ENCODE measurements around the gene SLC39A13. TPM values are rescaled to one million over a fixed set of nuclear protein-coding genes. Genes with fewer than 3 reads are reported as not detected.

SLC39A13 gene
- total RNA-seq (2014; rRNA removed; shearing (Covaris generic); ENCODE audit: low replicate concordance): 24.9 and 32.8 TPM in 2 replicates

GRCh38 chr11:47407746-47408590, at the start of gene SLC39A13:
Gene SLC39A13 (plus strand): TSS chr11:47408590. CDS start chr11:47410095, 1,505 bp downstream.
- Histone ChIP-seq H2AFZ (ENCODE audit: low read length) (peak within 1 kb of the TSS; percentile 47; the same call in 1 of the 2 replicates), H3K9me2 (replicated peaks; ENCODE audit: insufficient read depth, low read length) (no peaks in the 10 kb centered on the region), H4K20me1 (ENCODE audit: insufficient read depth, low read depth, low read length) (no peaks in the 10 kb centered on the region), H3K27me3 (ENCODE audit: low read length) (no peaks in the 10 kb centered on the region), H3K9me3 (ENCODE audit: low read length) (no peaks in the 10 kb centered on the region), H3K4me3 (ENCODE audit: low read length) (peak within 1 kb of the TSS; percentile 86), H3K4me2 (ENCODE audit: low read depth, low read length, poor library complexity, severe bottlenecking) (peak within 1 kb of the TSS; percentile 93), H3K4me1 (ENCODE audit: low read length) (peaks cover 49% of the 10 kb centered on the region), H3K79me2 (ENCODE audit: low read length) (peaks cover 10% of the 10 kb centered on the region), H3K27ac (ENCODE audit: low read length) (peak within 1 kb of the TSS; percentile 98), H3K36me3 (ENCODE audit: insufficient read depth, low read length) (no peaks in the 10 kb centered on the region), H3K9ac (ENCODE audit: low read length) (peak within 1 kb of the TSS; percentile 85)
- DNase-seq: peak; percentile 99

DNA sequence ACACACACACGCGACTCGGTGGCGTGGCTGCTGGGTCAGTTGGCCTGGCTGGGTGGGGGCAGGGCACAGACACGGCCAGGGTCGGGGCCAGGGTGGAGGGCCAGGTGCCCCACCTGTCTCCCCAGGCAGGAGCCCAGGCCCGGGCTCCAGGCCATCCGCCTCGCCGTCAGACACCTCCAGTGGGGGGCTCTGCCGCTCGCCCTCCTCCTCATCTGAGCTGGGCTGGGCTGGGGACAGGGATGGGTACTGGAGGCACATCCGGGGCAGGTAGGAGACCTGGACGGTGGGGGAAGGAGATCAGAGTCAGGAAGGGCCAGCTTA, 49.7 kb upstream of the SLC39A13 start:
- Histone ChIP-seq H3K36me3 (ENCODE audit: insufficient read depth, low read length) (peaks cover 20% of the 10 kb centered on the region; the same call in 1 of the 2 replicates), H3K9me2 (replicated peaks; ENCODE audit: insufficient read depth, low read length) (no peaks in the 10 kb centered on the region), H2AFZ (ENCODE audit: low read length) (no peak overlapping the region), H3K27ac (ENCODE audit: low read length) (no peak overlapping the region), H3K79me2 (ENCODE audit: low read length) (peaks cover 24% of the 10 kb centered on the region), H3K9ac (ENCODE audit: low read length) (no peak overlapping the region), H3K27me3 (ENCODE audit: low read length) (no peaks in the 10 kb centered on the region), H3K4me1 (ENCODE audit: low read length) (no peaks in the 10 kb centered on the region), H3K4me2 (ENCODE audit: low read depth, low read length, poor library complexity, severe bottlenecking) (no peak overlapping the region), H3K9me3 (ENCODE audit: low read length) (no peaks in the 10 kb centered on the region), H3K4me3 (ENCODE audit: low read length) (no peak overlapping the region), H4K20me1 (ENCODE audit: insufficient read depth, low read depth, low read length) (no peaks in the 10 kb centered on the region)
- DNase-seq: no peak

DNA sequence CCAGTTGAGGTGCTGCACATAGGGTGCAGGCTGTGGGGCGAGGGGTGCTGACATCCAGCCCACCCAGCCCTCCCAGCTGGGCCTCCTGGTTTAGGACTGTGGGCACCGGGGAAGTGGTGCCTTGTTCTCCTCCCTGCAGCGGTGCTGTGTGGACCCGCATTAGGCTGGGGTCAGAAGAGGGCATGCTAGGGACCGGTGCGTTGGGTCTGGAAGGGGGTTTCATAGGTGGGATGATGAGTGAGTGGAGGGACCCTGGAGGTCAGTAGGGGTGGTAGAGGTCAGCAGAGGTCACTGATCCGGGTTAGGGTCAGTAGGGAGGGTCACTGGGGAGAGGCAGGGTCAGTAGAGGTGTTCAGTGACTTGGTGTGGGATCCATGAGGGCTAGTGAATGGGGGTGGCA, 49.2 kb upstream of the SLC39A13 start:
- Histone ChIP-seq H3K9me3 (ENCODE audit: low read length) (no peaks in the 10 kb centered on the region), H3K9me2 (replicated peaks; ENCODE audit: insufficient read depth, low read length) (no peaks in the 10 kb centered on the region), H3K9ac (ENCODE audit: low read length) (no peak overlapping the region), H3K27ac (ENCODE audit: low read length) (no peak overlapping the region), H3K79me2 (ENCODE audit: low read length) (peaks cover 28% of the 10 kb centered on the region), H3K4me2 (ENCODE audit: low read depth, low read length, poor library complexity, severe bottlenecking) (no peak overlapping the region), H2AFZ (ENCODE audit: low read length) (no peak overlapping the region), H4K20me1 (ENCODE audit: insufficient read depth, low read depth, low read length) (no peaks in the 10 kb centered on the region), H3K4me3 (ENCODE audit: low read length) (no peak overlapping the region), H3K4me1 (ENCODE audit: low read length) (no peaks in the 10 kb centered on the region), H3K27me3 (ENCODE audit: low read length) (no peaks in the 10 kb centered on the region), H3K36me3 (ENCODE audit: insufficient read depth, low read length) (peaks cover 20% of the 10 kb centered on the region; the same call in 1 of the 2 replicates)
- no peak for DNase-seq

- peaks cover 20% of the 10 kb centered on the region; the same call in 1 of the 2 replicates for H3K36me3 ChIP-seq (ENCODE audit: insufficient read depth, low read length)
- no peak overlapping the region for H3K27ac ChIP-seq (ENCODE audit: low read length)
- H3K9me2 ChIP-seq (replicated peaks; ENCODE audit: insufficient read depth, low read length): no peaks in the 10 kb centered on the region
- peaks cover 32% of the 10 kb centered on the region for H3K79me2 ChIP-seq (ENCODE audit: low read length)
- H3K4me1 ChIP-seq (ENCODE audit: low read length): no peaks in the 10 kb centered on the region
- no peak overlapping the region for H3K4me3 ChIP-seq (ENCODE audit: low read length)
- no peaks in the 10 kb centered on the region for H3K9me3 ChIP-seq (ENCODE audit: low read length)
- no peak overlapping the region for H3K4me2 ChIP-seq (ENCODE audit: low read depth, low read length, poor library complexity, severe bottlenecking)
- no peak for DNase-seq
- no peaks in the 10 kb centered on the region for H3K27me3 ChIP-seq (ENCODE audit: low read length)
- no peak overlapping the region for H2AFZ ChIP-seq (ENCODE audit: low read length)
- H4K20me1 ChIP-seq (ENCODE audit: insufficient read depth, low read depth, low read length): no peaks in the 10 kb centered on the region
- H3K9ac ChIP-seq (ENCODE audit: low read length): no peak overlapping the region
Measured at GRCh38 chr11:47359586-47359985, 48.8 kb upstream of the SLC39A13 start.

DNA sequence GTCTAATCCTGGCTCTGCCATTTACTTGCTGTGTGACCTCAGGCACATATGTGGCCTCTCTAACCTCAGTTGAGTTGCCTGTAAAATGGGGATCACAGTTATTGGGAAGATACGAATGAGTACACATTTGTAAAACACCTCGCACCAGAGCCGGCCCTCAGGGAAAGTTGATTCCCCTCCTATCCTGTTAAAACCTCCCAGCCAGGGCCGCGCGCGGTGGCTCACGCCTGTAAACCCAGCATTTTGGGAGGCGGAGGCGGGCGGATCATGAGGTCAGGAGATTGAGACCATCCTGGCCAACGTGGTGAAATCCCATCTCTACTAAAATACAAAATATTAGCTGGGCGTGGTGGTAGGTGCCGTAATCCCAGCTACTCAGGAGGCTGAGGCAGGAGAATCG, 48.0 kb upstream of the SLC39A13 start:
- no peaks in the 10 kb centered on the region for H3K9me2 ChIP-seq (replicated peaks; ENCODE audit: insufficient read depth, low read length)
- no peak overlapping the region for H3K4me3 ChIP-seq (ENCODE audit: low read length)
- peaks cover 39% of the 10 kb centered on the region for H3K79me2 ChIP-seq (ENCODE audit: low read length)
- H3K27me3 ChIP-seq (ENCODE audit: low read length): no peaks in the 10 kb centered on the region
- H3K27ac ChIP-seq (ENCODE audit: low read length): no peak overlapping the region
- H4K20me1 ChIP-seq (ENCODE audit: insufficient read depth, low read depth, low read length): no peaks in the 10 kb centered on the region
- H3K9ac ChIP-seq (ENCODE audit: low read length): no peak overlapping the region
- H3K36me3 ChIP-seq (ENCODE audit: insufficient read depth, low read length): peaks cover 25% of the 10 kb centered on the region; the same call in 1 of the 2 replicates
- DNase-seq: no peak
- no peaks in the 10 kb centered on the region for H3K9me3 ChIP-seq (ENCODE audit: low read length)
- H2AFZ ChIP-seq (ENCODE audit: low read length): no peak overlapping the region
- H3K4me2 ChIP-seq (ENCODE audit: low read depth, low read length, poor library complexity, severe bottlenecking): no peak overlapping the region
- no peaks in the 10 kb centered on the region for H3K4me1 ChIP-seq (ENCODE audit: low read length)

- Histone ChIP-seq H3K9me2 (replicated peaks; ENCODE audit: insufficient read depth, low read length) (no peaks in the 10 kb centered on the region), H3K79me2 (ENCODE audit: low read length) (peaks cover 50% of the 10 kb centered on the region)
Measured at GRCh38 chr11:47361419-47361818, 47.0 kb upstream of the SLC39A13 start.

DNA sequence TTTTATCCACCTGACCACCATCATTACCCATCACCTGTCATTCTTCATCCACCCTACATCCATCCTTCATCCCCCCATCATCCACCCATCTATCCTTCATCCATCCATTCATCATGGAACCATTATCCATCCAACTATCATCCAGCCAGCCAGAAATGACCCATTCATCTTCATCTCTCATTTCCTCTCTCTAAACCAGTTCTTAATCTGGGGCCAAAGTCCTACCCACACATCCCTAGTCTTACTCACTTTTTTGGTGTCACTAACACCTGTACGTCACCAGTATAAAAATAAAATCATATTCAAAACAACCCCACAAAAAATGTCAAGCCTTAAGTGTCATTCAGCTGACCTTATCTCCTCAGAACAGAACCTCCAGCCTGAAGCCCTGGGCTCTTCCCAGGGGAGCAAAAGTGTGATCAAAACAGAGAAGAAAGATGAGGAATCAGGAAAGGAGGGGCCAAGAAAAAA, 42.3 kb upstream of the SLC39A13 start:
- Histone ChIP-seq H2AFZ (ENCODE audit: low read length) (no peak overlapping the region), H4K20me1 (ENCODE audit: insufficient read depth, low read depth, low read length) (no peaks in the 10 kb centered on the region), H3K4me1 (ENCODE audit: low read length) (peaks cover 22% of the 10 kb centered on the region), H3K9me2 (replicated peaks; ENCODE audit: insufficient read depth, low read length) (no peaks in the 10 kb centered on the region), H3K36me3 (ENCODE audit: insufficient read depth, low read length) (peaks cover 27% of the 10 kb centered on the region; the same call in 1 of the 2 replicates), H3K4me2 (ENCODE audit: low read depth, low read length, poor library complexity, severe bottlenecking) (peak overlapping the region; percentile 0), H3K9me3 (ENCODE audit: low read length) (no peaks in the 10 kb centered on the region), H3K27me3 (ENCODE audit: low read length) (no peaks in the 10 kb centered on the region), H3K9ac (ENCODE audit: low read length) (no peak overlapping the region), H3K27ac (ENCODE audit: low read length) (peak overlapping the region; percentile 34), H3K79me2 (ENCODE audit: low read length) (peaks cover 89% of the 10 kb centered on the region), H3K4me3 (ENCODE audit: low read length) (no peak overlapping the region)
- DNase-seq: peak; percentile 52

More at GRCh38 chr11:47361419-47361818, 47.0 kb upstream of the SLC39A13 start:
- H3K27ac ChIP-seq (ENCODE audit: low read length): no peak overlapping the region
- no peak overlapping the region for H2AFZ ChIP-seq (ENCODE audit: low read length)
- H3K4me1 ChIP-seq (ENCODE audit: low read length): peaks cover 7% of the 10 kb centered on the region
- H3K4me3 ChIP-seq (ENCODE audit: low read length): no peak overlapping the region
- no peak overlapping the region for H3K4me2 ChIP-seq (ENCODE audit: low read depth, low read length, poor library complexity, severe bottlenecking)
- H3K9me3 ChIP-seq (ENCODE audit: low read length): no peaks in the 10 kb centered on the region
- no peak for DNase-seq
- no peaks in the 10 kb centered on the region for H4K20me1 ChIP-seq (ENCODE audit: insufficient read depth, low read depth, low read length)
- peaks cover 25% of the 10 kb centered on the region; the same call in 1 of the 2 replicates for H3K36me3 ChIP-seq (ENCODE audit: insufficient read depth, low read length)
- H3K27me3 ChIP-seq (ENCODE audit: low read length): no peaks in the 10 kb centered on the region
- H3K9ac ChIP-seq (ENCODE audit: low read length): no peak overlapping the region

DNA sequence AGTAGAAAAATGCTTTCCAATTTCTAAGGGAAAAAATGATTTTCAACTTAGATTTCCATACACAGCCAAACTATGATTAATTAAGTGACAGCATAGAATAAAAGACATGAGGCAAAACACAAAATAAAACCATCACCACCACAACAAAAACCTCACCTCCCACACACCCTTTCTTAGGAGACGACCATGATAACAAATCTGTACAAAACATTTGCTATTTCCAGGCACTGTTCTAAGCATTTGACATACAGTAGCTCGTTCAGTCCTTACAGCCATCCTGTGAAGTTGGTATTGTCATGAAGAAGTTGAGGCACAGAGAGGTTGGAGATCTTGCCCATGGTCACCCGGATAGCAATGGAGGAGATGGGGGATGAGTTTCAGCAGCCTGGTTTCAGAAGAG, 38.7 kb upstream of the SLC39A13 start:
- no peaks in the 10 kb centered on the region for H4K20me1 ChIP-seq (ENCODE audit: insufficient read depth, low read depth, low read length)
- DNase-seq: no peak
- no peak overlapping the region for H3K27ac ChIP-seq (ENCODE audit: low read length)
- H3K4me3 ChIP-seq (ENCODE audit: low read length): no peak overlapping the region
- peaks cover 27% of the 10 kb centered on the region for H3K4me1 ChIP-seq (ENCODE audit: low read length)
- H3K4me2 ChIP-seq (ENCODE audit: low read depth, low read length, poor library complexity, severe bottlenecking): no peak overlapping the region
- H3K9me2 ChIP-seq (replicated peaks; ENCODE audit: insufficient read depth, low read length): no peaks in the 10 kb centered on the region
- H3K27me3 ChIP-seq (ENCODE audit: low read length): no peaks in the 10 kb centered on the region
- no peak overlapping the region for H2AFZ ChIP-seq (ENCODE audit: low read length)
- peaks cover 92% of the 10 kb centered on the region for H3K79me2 ChIP-seq (ENCODE audit: low read length)
- H3K36me3 ChIP-seq (ENCODE audit: insufficient read depth, low read length): peaks cover 34% of the 10 kb centered on the region
- no peaks in the 10 kb centered on the region for H3K9me3 ChIP-seq (ENCODE audit: low read length)
- no peak overlapping the region for H3K9ac ChIP-seq (ENCODE audit: low read length)

All from Karpas-422 (cell line).